HepG2 (cell line): ENCODE measurements around the gene CSNK2B. TPM values are rescaled to one million over a fixed set of nuclear protein-coding genes. Genes with fewer than 3 reads are reported as not detected.

Source experiments
- ATF7-NPFF ChIP-seq: sonication (generic); formaldehyde crosslinking; IDR thresholded peaks from 2 replicates; pipeline ENCODE4 v1.8.1; 2023; ENCODE audit warnings: mild to moderate bottlenecking, low read depth, missing genetic modification reagents, moderate library complexity
- EHMT2 ChIP-seq: fragments of 200-600 bp; sonication (generic); IDR thresholded peaks from 2 replicates; pipeline ENCODE4 v1.7.0; 2017; ENCODE audit warnings: antibody characterized with exemption, low read depth, low read length, borderline replicate concordance
- GTF3A ChIP-seq: sonication (generic); formaldehyde crosslinking; conservative IDR thresholded peaks from 2 replicates; pipeline ENCODE4 v1.4.0; 2020; ENCODE audit warnings: mild to moderate bottlenecking, missing genetic modification reagents
- HNF4G ChIP-seq, 2 experiments: sonication (generic) in 1 of 2; formaldehyde crosslinking in 1 of 2; IDR thresholded peaks; 2 replicates each; pipeline versions ENCODE4 v1.4.0 to v1.6.1; 2011 to 2020; ENCODE audit warnings: borderline replicate concordance in 2 of 2, low read depth in 2 of 2, mild to moderate bottlenecking in 2 of 2, low read length in 1 of 2, missing genetic modification reagents in 1 of 2, moderate library complexity in 1 of 2
- JUND ChIP-seq: sonication (generic); formaldehyde crosslinking; IDR thresholded peaks from 2 replicates; pipeline ENCODE4 v1.8.0; 2022; ENCODE audit warnings: mild to moderate bottlenecking, missing genetic modification reagents
- NFYC ChIP-seq: IDR thresholded peaks from 2 replicates; pipeline ENCODE4 v1.6.1; 2016; ENCODE audit warnings: missing genetic modification reagents, missing compliant biosample characterization
- NPAS2 ChIP-seq: sonication (generic); formaldehyde crosslinking; IDR thresholded peaks from 2 replicates; pipeline ENCODE4 v1.8.0; 2022; ENCODE audit warnings: mild to moderate bottlenecking, missing genetic modification reagents, borderline replicate concordance
- PCBP1 ChIP-seq: fragments of 200-400 bp; formaldehyde crosslinking; IDR thresholded peaks from 2 replicates; pipeline ENCODE4 v1.6.1; 2017; ENCODE audit warnings: mild to moderate bottlenecking, low read depth, low read length, borderline replicate concordance
- RBFOX2 ChIP-seq: fragments of 200-400 bp; formaldehyde crosslinking; IDR thresholded peaks from 2 replicates; pipeline ENCODE4 v1.6.1; 2017; ENCODE audit warnings: low read depth, mild to moderate bottlenecking, low read length
- RFX3 ChIP-seq: IDR thresholded peaks from 2 replicates; pipeline ENCODE4 v1.6.1; 2016; ENCODE audit warnings: missing biosample characterization, missing genetic modification reagents
- THAP7 ChIP-seq: sonication (generic); formaldehyde crosslinking; IDR thresholded peaks from 2 replicates; pipeline ENCODE4 v1.8.1; 2023; ENCODE audit warnings: mild to moderate bottlenecking, missing genetic modification reagents
- ZBTB1 ChIP-seq: sonication (generic); formaldehyde crosslinking; IDR thresholded peaks from 2 replicates; pipeline ENCODE4 v1.4.0; 2020; ENCODE audit warnings: missing genetic modification reagents, borderline replicate concordance
- ZFAT ChIP-seq: sonication (generic); formaldehyde crosslinking; conservative IDR thresholded peaks from 2 replicates; pipeline ENCODE4 v1.8.1; 2023; ENCODE audit warnings: missing genetic modification reagents, inconsistent platforms
- ZFP36L2 ChIP-seq: sonication (generic); formaldehyde crosslinking; IDR thresholded peaks from 2 replicates; pipeline ENCODE4 v1.4.0; 2020; ENCODE audit warnings: missing genetic modification reagents
- ZFP41 ChIP-seq: sonication (generic); formaldehyde crosslinking; IDR thresholded peaks from 2 replicates; pipeline ENCODE4 v1.4.0; 2020; ENCODE audit warnings: mild to moderate bottlenecking, missing genetic modification reagents, borderline replicate concordance
- ZNF225 ChIP-seq: sonication (generic); formaldehyde crosslinking; IDR thresholded peaks from 2 replicates; pipeline ENCODE4 v1.4.0; 2020; ENCODE audit warnings: mild to moderate bottlenecking, missing genetic modification reagents
- ZNF335 ChIP-seq: sonication (generic); formaldehyde crosslinking; IDR thresholded peaks from 2 replicates; pipeline ENCODE4 v1.4.0; 2020; ENCODE audit warnings: missing genetic modification reagents
- ZNF546 ChIP-seq: sonication (generic); formaldehyde crosslinking; conservative IDR thresholded peaks from 2 replicates; pipeline ENCODE4 v1.8.1; 2023; ENCODE audit warnings: mild to moderate bottlenecking, missing genetic modification reagents
- ZNF572 ChIP-seq: sonication (generic); formaldehyde crosslinking; IDR thresholded peaks from 2 replicates; pipeline ENCODE4 v1.5.1; 2020; ENCODE audit warnings: mild to moderate bottlenecking, missing genetic modification reagents
- ZNF598 ChIP-seq: sonication (generic); formaldehyde crosslinking; IDR thresholded peaks from 2 replicates; pipeline ENCODE4 v1.5.1; 2020; ENCODE audit warnings: mild to moderate bottlenecking, missing genetic modification reagents, borderline replicate concordance
- ZNF607 ChIP-seq: sonication (generic); formaldehyde crosslinking; IDR thresholded peaks from 2 replicates; pipeline ENCODE4 v1.5.1; 2020; ENCODE audit warnings: missing genetic modification reagents, mild to moderate bottlenecking, borderline replicate concordance
- ZNF619 ChIP-seq: sonication (generic); formaldehyde crosslinking; IDR thresholded peaks from 2 replicates; pipeline ENCODE4 v1.4.0; 2020; ENCODE audit warnings: mild to moderate bottlenecking, missing genetic modification reagents
- ZNF766 ChIP-seq: sonication (generic); formaldehyde crosslinking; IDR thresholded peaks from 2 replicates; pipeline ENCODE4 v1.5.0; 2020; ENCODE audit warnings: missing genetic modification reagents, borderline replicate concordance
- ZNF891 ChIP-seq: sonication (generic); formaldehyde crosslinking; IDR thresholded peaks from 2 replicates; pipeline ENCODE4 v1.5.0; 2020; ENCODE audit warnings: mild to moderate bottlenecking, missing genetic modification reagents
- polyA plus RNA-seq, 8 experiments: library from polyadenylated mRNA; depleted of rRNA in 3 of 8; stranded (reverse) in 7 of 8; unstranded in 1 of 8; fragments of >200 nt; fragmentation: Illumina TruSeq in 4 of 8; extraction: Trizol in 4 of 8; gene quantifications; 2 replicates each; pipeline versions ENCODE4 v1.2.1 to v1.2.3, GENCODE V29; 2011 to 2016; ENCODE audit warnings: low read depth in 4 of 8, missing spikeins in 1 of 8, mixed read lengths in 1 of 8; ENCODE audit not compliant: insufficient read depth in 1 of 8
- total RNA-seq, 5 experiments: library from RNA; depleted of rRNA; stranded (reverse); fragments of >200 nt; fragmentation: Illumina TruSeq; extraction: Trizol; gene quantifications; 2 replicates each; pipeline ENCODE4 v1.2.3, GENCODE V29; 2016; ENCODE audit warnings: low read depth in 1 of 5
- TF ChIP-seq, protein P1 (sequence below): sonication (generic); formaldehyde crosslinking; IDR thresholded peaks from 2 replicates; pipeline ENCODE4 v1.9.0; 2022; ENCODE audit warnings: low read depth, missing genetic modification reagents
- TF ChIP-seq, protein P2 (sequence below): IDR thresholded peaks from 2 replicates; pipeline ENCODE4 v1.6.1; 2016
- TF ChIP-seq, protein P3 (sequence below), 2 experiments: fragments of 450-650 bp in 1 of 2; sonication (generic) in 1 of 2; formaldehyde crosslinking; IDR thresholded peaks; 2 replicates each; pipeline versions ENCODE4 v1.5.0 to v1.8.0; 2020 to 2022; ENCODE audit warnings: mild to moderate bottlenecking in 1 of 2, missing genetic modification reagents in 1 of 2

CSNK2B gene
- total and polyA plus RNA-seq, 2 of the 13 experiments (the other 11 are each of a cell fraction or from before 2014, with no cell fraction given) = 111 to 296 TPM

- no peak for TF ChIP-seq ZFP41
- TF ChIP-seq ZFAT (CRISPR knock-in tag) = no peak
- TF ChIP-seq NPAS2 = no peak
- TF ChIP-seq ZNF335 (CRISPR knock-in tag) = no peak
- no peak for TF ChIP-seq ZFP36L2 (CRISPR knock-in tag)
- TF ChIP-seq THAP7 (CRISPR knock-in tag) = no peak
- no peak for TF ChIP-seq GTF3A
- TF ChIP-seq ZNF766 = no peak
- 0 out of 2 replicates have a peak, but pooled peaks have one; percentile 17 for TF ChIP-seq ZNF572 (CRISPR knock-in tag)
- no peak for TF ChIP-seq JUND (CRISPR knock-in tag)
- TF ChIP-seq ZNF546 (CRISPR knock-in tag) = no peak
- TF ChIP-seq HNF4G (IDR thresholded peaks at IDR 0.05; ENCODE audit: borderline replicate concordance, low read depth, low read length) = no peak
- no peak for TF ChIP-seq HNF4G (CRISPR knock-in tag; IDR thresholded peaks at IDR 0.05; ENCODE audit: borderline replicate concordance, low read depth)
- TF ChIP-seq PCBP1 = no peak
- TF ChIP-seq ZNF607 = no peak
- TF ChIP-seq, protein P1, sequence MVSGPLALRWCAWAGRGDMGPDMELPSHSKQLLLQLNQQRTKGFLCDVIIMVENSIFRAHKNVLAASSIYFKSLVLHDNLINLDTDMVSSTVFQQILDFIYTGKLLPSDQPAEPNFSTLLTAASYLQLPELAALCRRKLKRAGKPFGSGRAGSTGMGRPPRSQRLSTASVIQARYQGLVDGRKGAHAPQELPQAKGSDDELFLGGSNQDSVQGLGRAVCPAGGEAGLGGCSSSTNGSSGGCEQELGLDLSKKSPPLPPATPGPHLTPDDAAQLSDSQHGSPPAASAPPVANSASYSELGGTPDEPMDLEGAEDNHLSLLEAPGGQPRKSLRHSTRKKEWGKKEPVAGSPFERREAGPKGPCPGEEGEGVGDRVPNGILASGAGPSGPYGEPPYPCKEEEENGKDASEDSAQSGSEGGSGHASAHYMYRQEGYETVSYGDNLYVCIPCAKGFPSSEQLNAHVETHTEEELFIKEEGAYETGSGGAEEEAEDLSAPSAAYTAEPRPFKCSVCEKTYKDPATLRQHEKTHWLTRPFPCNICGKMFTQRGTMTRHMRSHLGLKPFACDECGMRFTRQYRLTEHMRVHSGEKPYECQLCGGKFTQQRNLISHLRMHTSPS = no peak
- TF ChIP-seq, protein P2, sequence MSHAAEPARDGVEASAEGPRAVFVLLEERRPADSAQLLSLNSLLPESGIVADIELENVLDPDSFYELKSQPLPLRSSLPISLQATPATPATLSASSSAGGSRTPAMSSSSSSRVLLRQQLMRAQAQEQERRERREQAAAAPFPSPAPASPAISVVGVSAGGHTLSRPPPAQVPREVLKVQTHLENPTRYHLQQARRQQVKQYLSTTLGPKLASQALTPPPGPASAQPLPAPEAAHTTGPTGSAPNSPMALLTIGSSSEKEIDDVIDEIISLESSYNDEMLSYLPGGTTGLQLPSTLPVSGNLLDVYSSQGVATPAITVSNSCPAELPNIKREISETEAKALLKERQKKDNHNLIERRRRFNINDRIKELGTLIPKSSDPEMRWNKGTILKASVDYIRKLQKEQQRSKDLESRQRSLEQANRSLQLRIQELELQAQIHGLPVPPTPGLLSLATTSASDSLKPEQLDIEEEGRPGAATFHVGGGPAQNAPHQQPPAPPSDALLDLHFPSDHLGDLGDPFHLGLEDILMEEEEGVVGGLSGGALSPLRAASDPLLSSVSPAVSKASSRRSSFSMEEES (CRISPR knock-in tag) = no peak
- TF ChIP-seq ATF7-NPFF (CRISPR knock-in tag) = 0 out of 2 replicates have a peak, but pooled peaks have one; percentile 2
- TF ChIP-seq NFYC = no peak
- no peak for TF ChIP-seq RBFOX2
- no peak for TF ChIP-seq EHMT2
- TF ChIP-seq ZNF598 (CRISPR knock-in tag) = no peak
- TF ChIP-seq ZNF619 (CRISPR knock-in tag) = no peak
- TF ChIP-seq, protein P3, sequence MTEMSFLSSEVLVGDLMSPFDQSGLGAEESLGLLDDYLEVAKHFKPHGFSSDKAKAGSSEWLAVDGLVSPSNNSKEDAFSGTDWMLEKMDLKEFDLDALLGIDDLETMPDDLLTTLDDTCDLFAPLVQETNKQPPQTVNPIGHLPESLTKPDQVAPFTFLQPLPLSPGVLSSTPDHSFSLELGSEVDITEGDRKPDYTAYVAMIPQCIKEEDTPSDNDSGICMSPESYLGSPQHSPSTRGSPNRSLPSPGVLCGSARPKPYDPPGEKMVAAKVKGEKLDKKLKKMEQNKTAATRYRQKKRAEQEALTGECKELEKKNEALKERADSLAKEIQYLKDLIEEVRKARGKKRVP (CRISPR knock-in tag; IDR thresholded peaks at IDR 0.05) = no peak
- 0 out of 2 replicates have a peak, but pooled peaks have one; percentile 83 for TF ChIP-seq ZNF225
- no peak for TF ChIP-seq RFX3
- no peak for TF ChIP-seq ZNF891
- TF ChIP-seq ZBTB1 (CRISPR knock-in tag) = no peak
These were observed 571 bp downstream of the CSNK2B start (continued) for GRCh38 chr6:31666337-31666965.
